Activated CD4-positive, alpha-beta T cell treated with anti-CD3 and anti-CD28 coated beads, Interleukin-2, amount 50 U/mL, for 48 hours (primary cell): ENCODE results near the gene ADAMTS14.

ENCODE experiments used
- DNase-seq, 2 experiments: peaks; one replicate each; pipeline ENCODE4 v3.0.0-alpha.2; 2020

Gene ADAMTS14

GRCh38 chr10:70694418-70695141 lies 22.3 kb downstream of the ADAMTS14 start:
- DNase-seq: no peak

GRCh38 chr10:70695241-70696030 lies 23.1 kb downstream of the ADAMTS14 start:
- no peak for DNase-seq

GRCh38 chr10:70698211-70698610 lies 25.9 kb downstream of the ADAMTS14 start:
- DNase-seq: no peak

GRCh38 chr10:70699063-70699658 lies 26.9 kb downstream of the ADAMTS14 start:
- DNase-seq: no peak

- no peak for DNase-seq
These were observed 27.4 kb downstream of the ADAMTS14 start for GRCh38 chr10:70699659-70700174.

GRCh38 chr10:70702190-70702763 lies 30.0 kb downstream of the ADAMTS14 start:
- DNase-seq: no peak

GRCh38 chr10:70704211-70704610 lies 31.9 kb downstream of the ADAMTS14 start:
- no peak for DNase-seq

- no peak for DNase-seq
These were observed 33.0 kb downstream of the ADAMTS14 start for GRCh38 chr10:70705121-70705861.

- DNase-seq: no peak
These were observed 38.9 kb downstream of the ADAMTS14 start for GRCh38 chr10:70711177-70711576.

- no peak for DNase-seq
These were observed 39.6 kb downstream of the ADAMTS14 start for GRCh38 chr10:70711911-70712310.

- no peak for DNase-seq
These were observed 41.9 kb downstream of the ADAMTS14 start for GRCh38 chr10:70714245-70714644.

GRCh38 chr10:70714951-70715350 lies 42.6 kb downstream of the ADAMTS14 start:
- DNase-seq: no peak

GRCh38 chr10:70715853-70716795 lies 43.8 kb downstream of the ADAMTS14 start:
- DNase-seq: peak; percentile 24 to 41

- DNase-seq: no peak
These were observed 50.6 kb downstream of the ADAMTS14 start for GRCh38 chr10:70722820-70723424.

GRCh38 chr10:70723771-70724170 lies 51.5 kb downstream of the ADAMTS14 start:
- DNase-seq: no peak

- no peak for DNase-seq
These were observed 54.7 kb downstream of the ADAMTS14 start for GRCh38 chr10:70726909-70727495.

GRCh38 chr10:70728328-70728727 lies 56.0 kb downstream of the ADAMTS14 start:
- DNase-seq: no peak

- no peak for DNase-seq
These were observed 57.6 kb downstream of the ADAMTS14 start for GRCh38 chr10:70729763-70730357.

- no peak for DNase-seq
These were observed 58.6 kb downstream of the ADAMTS14 start for GRCh38 chr10:70730955-70731354.

- no peak for DNase-seq
These were observed 60.3 kb downstream of the ADAMTS14 start for GRCh38 chr10:70732569-70732968.
